GM19099 (cell line): Measurements from ENCODE around the gene ALPI.

Experiments
- POLR2A ChIP-seq: IDR thresholded peaks from 3 replicates; pipeline ENCODE4 v1.6.1; 2011; ENCODE audit warnings: low read depth; ENCODE audit not compliant: insufficient read length; ENCODE audit errors: extremely low read depth

ALPI gene

DNA sequence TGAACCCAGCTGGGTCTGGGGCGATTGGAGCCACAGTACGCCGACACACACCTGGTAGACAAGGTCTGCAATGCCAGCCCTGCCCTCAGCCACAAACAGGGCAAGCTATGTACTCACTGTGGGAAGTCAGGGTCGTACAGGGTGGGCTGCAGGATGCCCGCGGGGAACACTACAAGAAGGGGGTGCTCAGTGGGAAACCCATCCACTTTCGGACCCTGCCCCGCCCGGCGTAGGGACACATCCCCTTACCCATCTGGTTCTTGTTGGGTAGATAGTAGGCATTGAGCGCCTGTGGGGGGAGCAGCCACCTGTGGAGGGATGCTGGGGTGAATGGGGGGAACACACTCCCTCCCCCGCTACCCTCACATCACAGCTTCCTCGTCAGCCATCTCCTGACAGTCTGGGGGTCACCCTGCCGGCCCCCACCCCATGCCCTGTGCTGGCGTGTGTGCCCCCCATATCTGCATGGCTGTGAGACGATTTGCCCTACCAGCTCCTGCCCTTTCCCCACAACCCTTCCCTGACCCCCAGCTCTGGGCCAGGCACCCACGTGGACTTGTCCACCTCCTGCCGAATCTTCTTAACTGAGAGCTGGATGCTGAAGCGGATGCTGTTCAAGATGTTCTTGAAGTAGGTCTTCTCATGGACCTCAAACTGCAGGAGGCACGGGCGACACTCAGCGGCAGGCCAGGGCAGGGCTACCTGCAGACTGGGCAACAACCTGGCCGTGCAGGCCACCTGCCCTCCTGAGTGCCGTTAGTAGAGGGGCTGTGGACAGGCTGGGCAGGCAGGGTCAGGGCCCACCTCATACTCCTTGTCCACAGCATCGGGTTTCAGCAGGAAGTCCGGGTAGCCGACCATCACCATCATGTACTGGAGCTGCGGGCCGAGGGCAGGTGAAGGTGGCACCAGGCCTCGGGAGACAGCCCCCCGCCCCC, 26.6 kb downstream of the ALPI start:
- TF ChIP-seq POLR2A, result no peak

DNA sequence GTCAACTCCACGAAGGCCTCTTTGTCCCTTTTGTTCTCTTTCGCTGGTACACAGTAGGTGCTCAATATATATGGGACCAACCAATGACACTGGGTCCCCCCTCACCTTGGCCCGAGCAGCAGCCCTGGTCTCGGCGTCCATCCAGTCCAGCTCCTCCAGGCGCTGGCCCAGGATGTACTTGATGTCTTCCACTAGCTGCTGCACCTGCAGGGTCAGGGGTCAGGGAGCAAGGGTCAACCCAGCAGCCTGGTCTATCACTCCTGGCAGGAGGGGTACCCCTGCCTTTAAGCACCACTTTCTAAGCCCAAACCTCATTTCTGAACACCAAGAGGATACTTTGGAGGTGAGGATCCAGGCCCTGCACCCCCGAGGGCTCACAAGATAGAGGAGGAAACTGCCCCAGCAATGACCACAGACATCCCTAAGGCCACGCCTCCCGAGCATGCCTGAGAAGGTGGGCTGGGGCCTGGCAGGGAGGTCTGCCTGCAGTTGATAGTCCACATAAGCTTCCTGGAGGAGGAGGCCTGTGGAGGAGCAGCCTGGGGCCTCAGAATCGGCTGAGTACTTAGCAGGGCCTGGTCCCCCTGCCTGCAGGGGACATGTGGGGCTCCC, 27.5 kb downstream of the ALPI start:
- TF ChIP-seq POLR2A, result no peak

DNA sequence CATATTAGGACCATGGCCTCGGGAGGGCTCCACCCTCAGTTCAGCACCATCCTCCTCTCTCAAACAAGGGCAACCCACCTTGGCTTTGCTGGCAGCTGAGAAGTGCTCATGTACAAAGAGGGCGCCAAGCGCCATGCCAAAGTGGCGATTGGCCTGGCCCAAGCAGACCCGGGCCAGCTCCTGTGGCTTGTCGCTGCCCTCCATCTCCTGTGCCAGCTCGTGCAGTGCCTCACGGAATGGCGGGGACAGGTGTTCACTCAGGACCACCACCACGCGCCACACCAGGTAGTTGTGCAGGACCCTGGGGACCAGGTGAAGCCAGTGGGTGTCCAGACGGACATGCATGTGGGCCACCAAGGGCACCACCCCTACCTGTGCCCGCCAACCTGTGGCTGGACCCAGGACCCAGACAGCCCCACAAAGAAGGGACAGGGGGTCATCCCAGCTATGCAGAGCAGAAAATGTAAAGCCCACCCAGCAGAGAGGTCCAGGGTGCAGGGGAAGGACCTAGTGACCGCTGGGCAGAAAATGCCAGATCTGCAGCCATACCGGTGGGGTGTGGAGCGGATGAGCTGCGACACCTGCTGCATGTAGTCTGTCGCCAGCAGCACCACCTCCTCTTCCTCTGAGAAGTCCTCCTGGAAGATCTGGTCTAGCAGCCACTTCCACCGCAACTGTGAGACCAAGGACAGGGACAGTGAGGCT, 28.1 kb downstream of the ALPI start:
- no peak for TF ChIP-seq POLR2A

DNA sequence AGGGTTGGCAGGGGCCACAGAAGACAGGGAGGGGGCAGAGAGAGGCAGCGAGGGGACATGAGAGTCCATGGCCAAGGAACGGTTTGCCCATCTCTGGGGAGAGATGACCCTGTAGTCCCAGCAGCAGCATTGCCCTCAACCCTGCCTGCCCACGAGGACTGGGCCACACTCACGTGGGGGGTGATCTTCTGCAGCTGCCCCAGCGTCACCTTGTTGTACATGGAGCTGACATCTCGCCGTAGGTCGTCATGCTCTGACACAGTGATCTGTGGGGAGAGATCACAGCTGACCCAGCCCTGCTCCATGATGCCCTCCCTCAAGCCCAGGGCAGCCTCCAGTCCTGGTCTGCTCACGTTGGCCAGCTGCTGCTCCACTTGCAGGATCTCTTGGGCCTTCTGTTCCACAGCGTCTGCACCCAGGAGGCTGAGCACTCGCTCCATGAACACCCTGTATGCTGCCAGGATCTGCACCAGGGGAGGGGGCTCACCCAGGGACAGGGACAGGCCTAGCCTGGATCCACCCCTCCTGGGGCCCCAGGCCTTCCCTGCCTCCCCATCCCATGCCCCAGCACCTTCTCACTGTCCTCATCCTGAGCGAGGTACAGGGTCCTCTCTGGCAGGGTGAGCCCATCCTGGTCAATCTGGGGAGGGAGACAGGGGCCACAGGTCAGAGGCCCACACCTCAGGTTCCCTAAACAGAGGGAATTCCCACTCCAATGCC, 28.8 kb downstream of the ALPI start:
- no peak for TF ChIP-seq POLR2A

DNA sequence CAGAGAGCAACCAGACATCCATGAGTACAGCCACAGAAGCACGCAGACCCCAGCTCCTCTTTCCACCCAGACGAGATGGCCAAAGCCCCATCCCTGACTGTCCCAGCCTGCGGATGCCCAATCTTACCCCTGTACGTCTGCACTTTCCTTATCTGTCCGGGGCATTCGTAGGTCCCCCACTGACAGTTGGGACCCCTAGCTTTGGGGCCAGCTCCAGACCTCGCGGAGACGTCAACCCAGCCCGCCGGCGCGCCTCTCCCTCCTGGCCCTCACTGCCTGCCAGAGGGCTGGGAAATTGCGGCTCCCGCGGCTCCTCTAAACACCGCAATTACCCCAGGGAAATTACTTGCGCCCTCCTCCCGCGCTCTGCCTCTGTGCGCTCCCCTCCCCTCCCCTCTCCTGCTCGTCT, 29.4 kb downstream of the ALPI start:
- TF ChIP-seq POLR2A, result no peak

DNA sequence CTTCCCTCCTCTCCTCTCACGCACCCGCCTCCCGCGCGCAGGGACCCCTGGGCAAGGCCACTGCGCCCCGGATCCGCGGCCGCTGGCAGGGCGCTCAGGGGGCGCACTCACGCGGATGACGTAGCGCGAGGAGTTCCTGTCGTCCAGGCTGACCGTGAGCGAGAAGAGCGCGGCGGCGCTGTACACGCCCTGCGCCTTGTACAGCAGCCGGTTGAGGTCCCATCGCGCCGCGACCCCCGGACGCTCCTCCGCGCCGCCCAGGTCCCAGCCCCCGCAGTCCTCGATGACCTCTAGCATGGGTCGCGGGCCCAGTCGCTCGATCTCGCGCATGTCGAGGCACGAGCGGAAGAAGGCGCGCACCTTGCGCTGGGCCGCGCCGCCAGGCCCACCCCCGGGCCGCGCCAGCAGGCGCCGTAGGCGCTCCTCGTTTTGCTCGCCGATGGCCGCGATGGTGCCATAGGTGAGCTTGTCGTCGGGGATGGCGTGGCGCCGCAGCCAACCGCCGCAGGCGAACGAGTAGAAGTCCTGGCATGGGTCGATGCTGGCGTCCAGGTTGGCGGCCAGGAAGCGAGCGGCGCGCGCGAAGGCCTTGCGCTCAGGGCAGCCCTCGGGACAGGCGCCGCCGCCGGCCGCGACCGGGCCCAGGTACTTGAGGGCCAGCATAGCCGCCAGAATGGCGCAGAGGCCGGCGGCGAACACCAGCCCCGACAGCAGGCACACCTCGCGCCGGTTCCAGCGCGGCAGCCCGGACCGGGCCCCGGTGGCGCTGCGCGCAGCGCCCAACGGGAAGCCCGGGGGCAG, 30.0 kb downstream of the ALPI start:
- TF ChIP-seq POLR2A, result no peak

DNA sequence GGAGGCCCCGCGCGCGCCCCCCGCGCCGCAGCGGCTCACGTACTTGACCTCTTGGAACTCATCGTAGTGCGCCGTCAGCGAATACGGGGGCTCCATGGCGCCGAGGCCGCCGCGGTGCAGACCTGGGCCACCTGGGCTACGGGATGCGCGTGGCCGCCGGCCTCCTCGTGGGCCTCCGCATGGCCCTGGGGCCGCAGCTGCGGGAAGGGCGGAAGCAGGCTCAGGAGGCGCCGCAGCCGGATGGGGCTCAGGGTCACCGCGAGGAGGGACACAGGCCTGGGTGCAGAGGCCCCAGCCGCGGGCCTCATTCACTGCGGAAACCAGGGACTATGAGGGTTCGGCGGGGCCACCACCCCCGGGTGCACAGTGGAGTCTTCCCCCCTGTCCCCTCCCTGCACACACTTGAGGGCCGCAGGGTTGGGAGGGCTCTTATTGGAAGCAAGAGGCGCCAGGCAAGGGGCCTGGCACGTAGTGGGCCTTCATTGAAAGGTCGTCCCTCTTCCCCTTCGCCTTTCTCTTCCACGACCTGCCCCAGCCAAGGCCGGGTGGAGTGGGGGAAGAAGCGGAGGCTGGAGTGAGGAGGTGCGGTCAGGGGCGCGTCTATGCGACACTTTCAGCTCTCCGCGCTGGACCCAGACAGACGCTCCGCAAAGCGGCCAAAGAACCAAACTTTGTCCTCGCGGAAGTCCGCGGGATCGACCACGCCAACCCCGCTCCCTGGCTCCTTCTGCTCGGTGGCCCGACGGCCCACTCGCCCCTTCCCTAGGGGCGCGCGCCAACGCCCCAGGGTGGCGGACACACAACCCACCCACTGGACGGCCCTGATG, 30.8 kb downstream of the ALPI start:
- no peak for TF ChIP-seq POLR2A

DNA sequence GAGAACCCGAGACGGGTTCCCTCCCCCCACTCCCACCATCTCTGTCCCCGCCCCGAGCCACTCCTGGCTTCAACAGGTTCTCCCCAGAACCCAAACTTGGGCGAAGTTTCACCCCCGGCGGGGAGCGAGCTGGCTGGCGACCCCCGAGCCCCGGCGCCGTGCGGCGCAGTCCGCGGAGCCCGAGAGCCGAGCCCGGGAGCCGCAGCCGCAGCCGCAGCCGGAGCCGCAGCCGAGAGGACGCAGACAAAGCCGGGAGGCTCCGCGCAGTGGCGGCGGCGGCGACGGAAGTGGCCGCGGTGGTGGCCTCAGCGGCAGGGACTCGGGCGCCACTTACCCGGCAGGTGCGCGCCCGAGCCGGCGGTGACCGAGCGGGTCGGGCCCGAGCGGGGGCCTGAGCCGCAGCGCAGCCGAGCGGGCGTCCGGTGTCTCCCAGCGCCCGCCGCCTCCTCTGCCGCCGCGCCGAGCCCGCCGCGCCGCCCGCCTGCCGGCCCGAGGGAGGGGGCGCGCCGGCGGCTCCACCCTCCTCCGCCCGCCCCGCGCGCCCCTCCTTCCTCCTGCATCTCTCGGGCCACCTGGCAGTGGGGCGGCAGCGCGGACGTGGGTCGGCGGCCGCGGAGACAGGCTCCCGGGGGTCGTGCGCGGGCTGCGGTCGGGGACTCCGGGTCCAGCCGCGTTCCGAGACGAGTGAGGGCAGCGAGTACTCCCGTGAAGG, 31.6 kb downstream of the ALPI start, which contains the start of gene ECEL1:
TSS of gene ECEL1 (minus strand) at position 450 of the 712 bp plus-strand sequence. CDS start 1,181 bp downstream, outside the sequence.
- no peak for TF ChIP-seq POLR2A

DNA sequence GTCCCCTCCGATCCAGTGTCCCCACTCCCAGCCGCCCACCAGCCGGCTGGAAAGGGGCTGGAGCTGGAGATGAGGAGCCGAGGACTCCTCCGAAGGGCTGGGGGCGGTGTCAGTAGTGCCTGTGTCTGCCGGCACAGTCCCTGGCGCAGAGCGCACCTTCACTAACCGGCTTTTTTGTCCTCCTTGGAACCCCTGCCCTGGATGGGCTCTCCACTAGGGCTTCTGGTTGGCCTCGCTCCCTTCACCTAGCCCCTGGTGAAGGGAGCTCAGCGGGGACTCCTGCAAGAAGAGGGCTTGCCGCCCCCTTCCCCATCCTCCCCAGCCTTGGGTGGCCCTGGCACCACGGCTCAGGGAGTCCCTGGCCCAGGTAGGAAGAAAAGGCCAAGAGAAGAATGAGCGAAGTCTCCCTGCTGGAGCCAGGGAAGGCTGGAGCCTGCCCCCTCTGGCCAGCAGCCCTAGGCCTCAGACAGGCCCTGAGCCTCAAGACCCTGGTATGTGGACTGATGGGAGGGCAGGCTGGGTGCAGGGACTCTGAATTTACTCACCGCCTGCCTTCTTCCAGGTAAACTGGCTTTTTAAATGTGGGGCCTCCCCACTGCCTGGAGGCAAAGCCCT, 32.3 kb downstream of the ALPI start:
- no peak for TF ChIP-seq POLR2A

DNA sequence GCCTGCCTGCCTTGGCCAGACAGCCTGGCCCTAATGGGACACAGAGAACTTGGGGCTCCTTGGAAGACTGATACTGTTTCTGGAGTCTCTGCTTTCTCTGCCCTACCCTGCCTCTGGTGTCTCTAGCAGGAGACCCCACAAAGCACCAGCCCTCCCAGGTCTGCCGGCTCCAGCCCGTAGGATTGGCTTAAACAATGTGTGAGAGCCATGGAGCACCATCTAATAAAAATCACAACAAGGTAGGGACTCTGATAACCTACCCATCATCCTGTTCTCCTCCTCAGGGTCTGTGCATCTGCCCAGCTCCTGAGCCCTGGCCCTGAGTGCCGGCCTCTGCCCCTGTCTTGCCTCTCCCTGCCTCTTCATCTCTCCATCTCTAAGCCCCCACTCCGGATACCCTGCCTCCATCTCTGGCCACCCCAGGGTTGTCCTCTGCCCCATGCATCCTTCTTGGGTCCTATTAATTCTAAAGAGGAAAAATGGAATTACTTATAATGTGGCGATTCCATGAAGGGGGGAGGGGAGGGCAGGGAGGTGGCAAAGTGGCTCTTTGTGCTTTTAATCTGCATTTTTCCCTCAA, 32.9 kb downstream of the ALPI start:
- TF ChIP-seq POLR2A, result no peak

DNA sequence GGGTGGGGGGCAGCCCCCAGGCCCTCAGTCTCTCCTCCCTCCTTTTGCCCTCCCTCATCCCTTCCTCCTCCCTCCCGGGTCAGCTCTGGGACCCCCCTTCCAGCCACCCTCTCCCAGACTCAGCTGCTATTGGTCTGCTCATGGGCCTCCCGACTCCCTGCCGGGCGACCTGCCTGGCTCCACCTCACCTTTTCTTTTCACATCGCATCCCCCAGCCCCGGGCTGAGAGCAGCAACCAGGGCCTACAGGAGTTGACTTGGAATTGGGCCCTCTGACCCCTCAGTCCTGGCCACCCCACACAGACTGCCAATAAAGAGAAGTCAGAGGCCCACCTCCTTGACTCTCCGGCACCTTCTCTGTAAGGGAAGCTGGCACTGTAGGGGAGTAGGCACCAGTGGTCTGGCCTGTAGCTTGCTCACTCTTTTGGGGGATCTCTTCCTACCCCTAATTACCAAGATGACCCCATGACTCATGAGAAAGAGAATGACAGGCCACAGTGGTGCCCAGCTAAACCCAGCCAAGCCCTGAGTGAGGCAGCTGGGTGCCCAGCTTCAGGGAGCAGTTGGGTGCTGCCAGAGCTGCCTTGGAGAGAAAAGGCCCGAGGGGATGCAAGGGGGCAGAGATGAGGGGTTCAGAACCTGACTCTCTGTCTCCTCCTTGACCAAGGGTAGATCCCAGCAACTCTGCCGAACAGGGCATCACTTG, 33.7 kb downstream of the ALPI start:
- TF ChIP-seq POLR2A, result no peak
